ENCODE measurements around the gene SLC2A5.
A peak's percentile ranks its signal among the peaks of the same experiment; 100 is the strongest.

The SLC2A5 gene

GRCh38 chr1:9111957-9112356, 42.5 kb upstream of the SLC2A5 start:
- WGBS (ENCODE audit: extremely low coverage, insufficient coverage, insufficient read length), result no CpG with 5 or more reads among the region's 9 CpGs
- Histone ChIP-seq H3K14ac (ENCODE audit: low read length) (no peak overlapping the region), H3K27me3 (ENCODE audit: insufficient read depth, low read length) (no peaks in the 10 kb centered on the region), H3K23ac (ENCODE audit: low read length) (no peak overlapping the region), H3K36me3 (ENCODE audit: control insufficient read depth in 1 of 2, insufficient read depth in 2 of 2, low read length in 2 of 2) (peaks cover 0 to 8% of the 10 kb centered on the region in 2 experiments), H3K18ac (ENCODE audit: low read length) (no peak overlapping the region), H4K8ac (ENCODE audit: low read depth, low read length) (no peak overlapping the region), H2BK12ac (ENCODE audit: low read length) (no peak overlapping the region), H4K12ac (ENCODE audit: low read depth, low read length) (no peak overlapping the region), H2AFZ (ENCODE audit: insufficient read depth, low read length, poor library complexity) (no peak overlapping the region), H2BK120ac (ENCODE audit: insufficient read depth, low read length, poor library complexity) (no peak overlapping the region), H3K4me3 (ENCODE audit: low read depth, low read length) (no peak overlapping the region), H2BK5ac (ENCODE audit: low read depth, low read length, poor library complexity) (no peak overlapping the region), H3K79me1 (ENCODE audit: low read length) (no peaks in the 10 kb centered on the region), H3K4me1 (ENCODE audit: control insufficient read depth in 1 of 2, insufficient read depth in 2 of 2, low read length in 2 of 2) (peaks cover 8% of the 10 kb centered on the region in 2 experiments), H3K4ac (ENCODE audit: low read depth, low read length) (no peak overlapping the region), H2AK5ac (ENCODE audit: low read length) (no peak overlapping the region), H4K91ac (ENCODE audit: low read depth, low read length) (no peak overlapping the region), H3K9me3 (ENCODE audit: insufficient read depth, low read depth, low read length) (peaks cover 3% of the 10 kb centered on the region), H3K4me2 (ENCODE audit: low read length) (no peak overlapping the region), H3K27ac (ENCODE audit: low read depth, low read length) (no peak overlapping the region), H3K9ac (ENCODE audit: low read length) (no peak overlapping the region), H3K79me2 (ENCODE audit: control insufficient read depth, insufficient read depth, low read length, poor library complexity) (peaks cover 1% of the 10 kb centered on the region)
- no peak for DNase-seq

- H4K12ac ChIP-seq (ENCODE audit: low read depth, low read length), result no peak overlapping the region
- no peak overlapping the region for H3K14ac ChIP-seq (ENCODE audit: low read length)
- H3K27ac ChIP-seq (ENCODE audit: low read depth, low read length), result no peak overlapping the region
- no peak overlapping the region for H3K9ac ChIP-seq (ENCODE audit: low read length)
- peaks cover 0 to 9% of the 10 kb centered on the region in 2 experiments for H3K36me3 ChIP-seq (ENCODE audit: control insufficient read depth in 1 of 2, insufficient read depth in 2 of 2, low read length in 2 of 2)
- peaks cover 8% of the 10 kb centered on the region in 2 experiments for H3K4me1 ChIP-seq (ENCODE audit: control insufficient read depth in 1 of 2, insufficient read depth in 2 of 2, low read length in 2 of 2)
- no peak overlapping the region for H2AK5ac ChIP-seq (ENCODE audit: low read length)
- no peak overlapping the region for H4K91ac ChIP-seq (ENCODE audit: low read depth, low read length)
- no peak overlapping the region for H3K4me2 ChIP-seq (ENCODE audit: low read length)
- no peak overlapping the region for H3K23ac ChIP-seq (ENCODE audit: low read length)
- no peak overlapping the region for H2BK12ac ChIP-seq (ENCODE audit: low read length)
- H4K8ac ChIP-seq (ENCODE audit: low read depth, low read length), result no peak overlapping the region
- H3K27me3 ChIP-seq (ENCODE audit: insufficient read depth, low read length), result no peaks in the 10 kb centered on the region
- no peak overlapping the region for H3K4me3 ChIP-seq (ENCODE audit: low read depth, low read length)
- peaks cover 1% of the 10 kb centered on the region for H3K79me2 ChIP-seq (ENCODE audit: control insufficient read depth, insufficient read depth, low read length, poor library complexity)
- H3K18ac ChIP-seq (ENCODE audit: low read length), result no peak overlapping the region
- no peak overlapping the region for H2BK120ac ChIP-seq (ENCODE audit: insufficient read depth, low read length, poor library complexity)
- no peak overlapping the region for H3K4ac ChIP-seq (ENCODE audit: low read depth, low read length)
- peaks cover 3% of the 10 kb centered on the region for H3K9me3 ChIP-seq (ENCODE audit: insufficient read depth, low read depth, low read length)
- WGBS (ENCODE audit: extremely low coverage, insufficient coverage, insufficient read length), result no CpG with 5 or more reads among the region's 13 CpGs
- no peak overlapping the region for H2BK5ac ChIP-seq (ENCODE audit: low read depth, low read length, poor library complexity)
- H2AFZ ChIP-seq (ENCODE audit: insufficient read depth, low read length, poor library complexity), result no peak overlapping the region
- H3K79me1 ChIP-seq (ENCODE audit: low read length), result no peaks in the 10 kb centered on the region
- DNase-seq, result no peak
Observed at GRCh38 chr1:9111357-9111691, 41.9 kb upstream of the SLC2A5 start.

GRCh38 chr1:9110669-9111356, 41.4 kb upstream of the SLC2A5 start:
- peaks cover 8% of the 10 kb centered on the region in 2 experiments for H3K4me1 ChIP-seq (ENCODE audit: control insufficient read depth in 1 of 2, insufficient read depth in 2 of 2, low read length in 2 of 2)
- no peak overlapping the region for H3K18ac ChIP-seq (ENCODE audit: low read length)
- H3K4me2 ChIP-seq (ENCODE audit: low read length), result no peak overlapping the region
- H2AFZ ChIP-seq (ENCODE audit: insufficient read depth, low read length, poor library complexity), result no peak overlapping the region
- H4K91ac ChIP-seq (ENCODE audit: low read depth, low read length), result no peak overlapping the region
- H4K8ac ChIP-seq (ENCODE audit: low read depth, low read length), result no peak overlapping the region
- H2BK120ac ChIP-seq (ENCODE audit: insufficient read depth, low read length, poor library complexity), result no peak overlapping the region
- DNase-seq, result peak; percentile 93 to 98
- no peak overlapping the region for H2BK5ac ChIP-seq (ENCODE audit: low read depth, low read length, poor library complexity)
- H3K4ac ChIP-seq (ENCODE audit: low read depth, low read length), result no peak overlapping the region
- H4K12ac ChIP-seq (ENCODE audit: low read depth, low read length), result no peak overlapping the region
- peaks cover 0 to 11% of the 10 kb centered on the region in 2 experiments for H3K36me3 ChIP-seq (ENCODE audit: control insufficient read depth in 1 of 2, insufficient read depth in 2 of 2, low read length in 2 of 2)
- no peak overlapping the region for H2BK12ac ChIP-seq (ENCODE audit: low read length)
- H3K79me1 ChIP-seq (ENCODE audit: low read length), result no peaks in the 10 kb centered on the region
- peaks cover 3% of the 10 kb centered on the region for H3K9me3 ChIP-seq (ENCODE audit: insufficient read depth, low read depth, low read length)
- H3K27ac ChIP-seq (ENCODE audit: low read depth, low read length), result no peak overlapping the region
- H3K9ac ChIP-seq (ENCODE audit: low read length), result no peak overlapping the region
- no peak overlapping the region for H3K23ac ChIP-seq (ENCODE audit: low read length)
- peaks cover 1% of the 10 kb centered on the region for H3K79me2 ChIP-seq (ENCODE audit: control insufficient read depth, insufficient read depth, low read length, poor library complexity)
- H3K27me3 ChIP-seq (ENCODE audit: insufficient read depth, low read length), result no peaks in the 10 kb centered on the region
- no peak overlapping the region for H3K14ac ChIP-seq (ENCODE audit: low read length)
- no CpG with 5 or more reads among the region's 18 CpGs for WGBS (ENCODE audit: extremely low coverage, insufficient coverage, insufficient read length)
- no peak overlapping the region for H3K4me3 ChIP-seq (ENCODE audit: low read depth, low read length)
- no peak overlapping the region for H2AK5ac ChIP-seq (ENCODE audit: low read length)

GRCh38 chr1:9108056-9108665, 38.7 kb upstream of the SLC2A5 start:
- WGBS (ENCODE audit: extremely low coverage, insufficient coverage, insufficient read length), result no CpG with 5 or more reads among the region's 12 CpGs
- H3K4me2 ChIP-seq (ENCODE audit: low read length), result no peak overlapping the region
- H3K36me3 ChIP-seq (ENCODE audit: control insufficient read depth in 1 of 2, insufficient read depth in 2 of 2, low read length in 2 of 2), result peaks cover 6 to 27% of the 10 kb centered on the region in 2 experiments
- no peak overlapping the region for H2BK12ac ChIP-seq (ENCODE audit: low read length)
- H3K4me3 ChIP-seq (ENCODE audit: low read depth, low read length), result no peak overlapping the region
- H4K8ac ChIP-seq (ENCODE audit: low read depth, low read length), result no peak overlapping the region
- H2BK120ac ChIP-seq (ENCODE audit: insufficient read depth, low read length, poor library complexity), result no peak overlapping the region
- no peak overlapping the region for H3K23ac ChIP-seq (ENCODE audit: low read length)
- peaks cover 3% of the 10 kb centered on the region for H3K9me3 ChIP-seq (ENCODE audit: insufficient read depth, low read depth, low read length)
- no peak overlapping the region for H2AFZ ChIP-seq (ENCODE audit: insufficient read depth, low read length, poor library complexity)
- H3K18ac ChIP-seq (ENCODE audit: low read length), result no peak overlapping the region
- DNase-seq, result no peak
- H2BK5ac ChIP-seq (ENCODE audit: low read depth, low read length, poor library complexity), result no peak overlapping the region
- H3K4me1 ChIP-seq (ENCODE audit: control insufficient read depth in 1 of 2, insufficient read depth in 2 of 2, low read length in 2 of 2), result peaks cover 5% of the 10 kb centered on the region in 2 experiments
- no peak overlapping the region for H4K12ac ChIP-seq (ENCODE audit: low read depth, low read length)
- no peak overlapping the region for H4K91ac ChIP-seq (ENCODE audit: low read depth, low read length)
- H3K14ac ChIP-seq (ENCODE audit: low read length), result no peak overlapping the region
- H3K27ac ChIP-seq (ENCODE audit: low read depth, low read length), result no peak overlapping the region
- no peak overlapping the region for H2AK5ac ChIP-seq (ENCODE audit: low read length)
- H3K79me1 ChIP-seq (ENCODE audit: low read length), result no peaks in the 10 kb centered on the region
- H3K79me2 ChIP-seq (ENCODE audit: control insufficient read depth, insufficient read depth, low read length, poor library complexity), result no peaks in the 10 kb centered on the region
- no peak overlapping the region for H3K4ac ChIP-seq (ENCODE audit: low read depth, low read length)
- no peak overlapping the region for H3K9ac ChIP-seq (ENCODE audit: low read length)
- H3K27me3 ChIP-seq (ENCODE audit: insufficient read depth, low read length), result no peaks in the 10 kb centered on the region
